ENCODE results near the gene CCL17.

GRCh38 chr16:57401943-57402640, 2.5 kb upstream of the CCL17 start:
- TF ChIP-seq POLR2AphosphoS5 (IDR thresholded peaks at IDR 0.05; ENCODE audit: borderline replicate concordance, low read depth, low read length), result no peak
- TF ChIP-seq EZH2 (IDR thresholded peaks at IDR 0.05), result no peak

Data from SK-N-MC (cell line).